Activated CD8-positive, alpha-beta memory T cell treated with anti-CD3 and anti-CD28 coated beads, Interleukin-2, amount 50 U/mL, for 4 hours (primary cell): ENCODE results near the gene TMEM178A.

Experiments used
- DNase-seq: peaks from one replicate; pipeline ENCODE4 v3.0.0-alpha.2; 2020

Gene TMEM178A

GRCh38 chr2:39762448-39762847 lies 96.7 kb downstream of the TMEM178A start:
- DNase-seq, result no peak
